DMS79 treated with DMSO at 0.1 percent for 48 hours (cell line): Measurements from ENCODE around the gene HES3.

Source experiments
- DNase-seq: peaks from one replicate; lab custom pipeline; 2025; lab: John Stamatoyannopoulos, UW

Gene HES3

DNA sequence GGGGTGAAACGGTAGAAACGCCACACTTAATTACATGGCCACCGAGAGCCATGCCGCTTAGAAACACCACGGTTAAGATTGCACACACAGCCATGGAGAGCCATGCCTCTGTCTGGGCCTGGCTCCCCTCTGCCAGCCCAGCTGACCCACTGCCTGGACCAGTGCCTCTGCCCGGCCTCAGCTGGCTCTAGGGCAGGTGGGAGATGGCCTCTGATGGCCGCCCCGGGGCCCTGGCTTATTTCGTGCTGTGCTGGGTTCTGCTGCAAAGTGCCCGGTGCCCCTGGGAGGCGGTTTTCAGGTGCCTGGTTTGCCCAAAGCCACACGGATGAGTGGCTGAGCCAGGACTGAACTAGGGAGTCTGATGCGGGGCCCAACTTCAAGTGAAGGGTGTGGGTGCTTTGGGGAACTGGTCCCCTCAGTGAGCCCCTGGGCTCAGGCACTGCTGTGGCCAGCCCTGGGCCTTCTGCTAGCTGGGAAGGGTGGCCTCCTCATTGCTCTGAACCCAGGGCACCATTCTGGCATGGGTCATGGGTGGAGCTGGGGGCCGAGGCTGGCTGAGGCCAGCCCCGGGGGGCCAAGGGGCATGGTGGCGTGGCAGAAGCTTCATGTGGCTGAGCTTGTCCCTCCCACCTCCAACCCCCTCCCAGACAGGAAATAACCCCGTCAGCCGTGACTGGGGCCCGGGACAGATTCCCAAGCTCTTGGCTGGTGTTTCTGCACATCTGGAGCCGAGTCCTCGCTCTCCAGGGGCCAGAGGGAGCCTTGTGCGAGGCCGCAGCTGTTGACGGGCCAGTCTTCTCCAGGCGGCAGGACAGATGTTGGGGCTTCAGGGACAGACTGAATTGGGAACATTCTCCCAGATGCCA, 18.8 kb downstream of the HES3 start:
- no peak for DNase-seq

DNA sequence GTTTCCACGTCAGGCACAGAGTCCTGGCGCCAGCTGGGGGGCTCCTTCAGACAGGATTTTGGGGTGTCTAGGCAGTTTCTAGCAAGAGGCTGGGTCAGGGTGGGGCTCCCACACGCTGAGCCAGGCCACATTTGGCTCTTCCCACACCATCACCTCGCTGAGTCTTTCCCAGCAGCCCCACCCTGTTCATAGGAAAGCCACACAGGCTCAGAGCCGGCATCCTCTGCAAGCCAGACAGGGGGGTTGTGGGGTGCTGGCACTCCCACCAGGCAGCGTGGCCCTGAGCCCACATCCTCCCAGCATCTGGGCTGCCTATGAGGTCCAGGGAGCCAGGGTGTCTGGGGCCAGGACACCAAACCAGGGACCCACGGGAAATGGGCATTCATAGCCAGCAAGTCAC, 19.7 kb downstream of the HES3 start:
- DNase-seq = no peak

GRCh38 chr1:6265151-6265550, 21.2 kb downstream of the HES3 start:
- DNase-seq = no peak

DNA sequence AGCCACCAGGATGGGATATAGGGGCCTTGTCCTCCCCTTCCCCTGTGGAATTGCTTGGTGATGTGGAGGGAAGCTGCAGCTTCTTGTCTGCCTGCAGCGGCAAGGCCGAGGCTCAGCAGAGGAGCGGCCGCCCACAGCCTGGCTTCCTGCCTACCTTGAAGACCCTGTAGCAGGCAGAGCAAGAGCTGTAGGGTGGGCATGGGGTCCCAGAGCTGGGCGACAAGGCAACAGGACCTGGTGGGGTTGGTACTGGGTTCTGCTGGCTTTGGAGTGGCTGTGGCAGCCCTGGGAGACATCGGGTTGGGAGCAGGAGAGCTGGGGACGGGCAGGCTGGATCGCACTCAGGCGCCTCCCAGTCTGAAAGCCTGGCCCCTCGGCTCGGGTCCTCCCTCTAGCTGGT, 22.7 kb downstream of the HES3 start:
- DNase-seq = no peak

DNA sequence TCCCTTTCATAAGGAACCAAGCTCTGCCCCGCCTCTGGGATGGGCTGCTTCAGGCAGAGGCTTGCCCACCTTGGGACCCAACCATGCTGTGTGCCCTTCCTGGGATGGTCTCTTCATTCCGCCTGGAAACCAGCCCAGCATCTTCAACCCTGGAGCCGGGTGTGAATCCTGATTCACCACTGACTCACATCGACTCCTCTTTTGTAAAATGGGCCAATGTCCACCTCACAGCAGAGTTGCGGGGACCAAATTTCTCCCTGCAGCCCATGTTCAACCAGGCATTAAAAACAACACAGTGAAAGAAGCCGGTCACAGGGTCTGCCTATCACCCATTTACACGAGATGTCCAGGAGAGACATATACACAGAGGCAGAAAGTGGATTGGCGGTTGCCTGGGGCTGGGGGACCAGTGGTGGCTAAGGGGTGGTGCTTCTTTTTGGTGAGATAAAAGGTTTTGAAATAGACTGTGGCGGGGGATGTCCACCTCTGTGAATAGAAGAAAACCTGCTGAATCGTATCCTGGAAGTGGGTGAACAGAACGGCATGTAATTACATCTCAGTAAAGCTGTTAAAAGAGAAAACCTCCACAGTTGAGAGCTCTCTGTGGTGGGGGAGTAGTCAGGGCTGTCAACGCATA, 23.8 kb downstream of the HES3 start:
- DNase-seq = no peak

- no peak for DNase-seq
Measured at GRCh38 chr1:6268415-6268814, 24.4 kb downstream of the HES3 start.

GRCh38 chr1:6269296-6269695, 25.3 kb downstream of the HES3 start:
- no peak for DNase-seq

GRCh38 chr1:6269720-6270400, 25.9 kb downstream of the HES3 start:
- DNase-seq = no peak

- no peak for DNase-seq
Measured at GRCh38 chr1:6270401-6270800, 26.4 kb downstream of the HES3 start.

- no peak for DNase-seq
Measured at GRCh38 chr1:6271006-6271405, 27.0 kb downstream of the HES3 start.

DNA sequence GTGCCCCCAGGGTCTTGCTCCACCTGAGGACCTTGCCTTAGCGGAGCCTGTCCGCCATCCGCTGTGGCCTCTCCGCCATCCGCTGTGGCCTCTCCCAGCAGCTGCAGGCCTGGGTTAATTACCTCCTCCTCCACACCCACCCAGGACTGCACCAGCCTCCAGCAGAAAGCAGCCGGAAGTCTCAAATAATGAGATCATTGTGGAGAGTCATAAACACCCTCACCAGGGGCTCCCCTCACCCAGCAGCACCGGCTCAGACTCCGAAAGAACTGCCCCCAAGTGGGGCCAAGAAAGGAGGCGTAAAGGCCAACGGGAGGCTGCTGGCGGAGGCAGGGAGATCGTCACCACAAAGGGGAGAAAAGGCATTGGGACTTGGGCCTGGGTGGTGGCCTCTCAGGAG, 27.6 kb downstream of the HES3 start:
- no peak for DNase-seq

GRCh38 chr1:6272452-6272851, 28.5 kb downstream of the HES3 start:
- DNase-seq = no peak

- DNase-seq = no peak
Measured at GRCh38 chr1:6272868-6273267, 28.9 kb downstream of the HES3 start.

GRCh38 chr1:6273380-6273891, 29.5 kb downstream of the HES3 start:
- DNase-seq = no peak

- no peak for DNase-seq
Measured at GRCh38 chr1:6274102-6274501, 30.1 kb downstream of the HES3 start.

GRCh38 chr1:6274622-6275139, 30.7 kb downstream of the HES3 start:
- no peak for DNase-seq

DNA sequence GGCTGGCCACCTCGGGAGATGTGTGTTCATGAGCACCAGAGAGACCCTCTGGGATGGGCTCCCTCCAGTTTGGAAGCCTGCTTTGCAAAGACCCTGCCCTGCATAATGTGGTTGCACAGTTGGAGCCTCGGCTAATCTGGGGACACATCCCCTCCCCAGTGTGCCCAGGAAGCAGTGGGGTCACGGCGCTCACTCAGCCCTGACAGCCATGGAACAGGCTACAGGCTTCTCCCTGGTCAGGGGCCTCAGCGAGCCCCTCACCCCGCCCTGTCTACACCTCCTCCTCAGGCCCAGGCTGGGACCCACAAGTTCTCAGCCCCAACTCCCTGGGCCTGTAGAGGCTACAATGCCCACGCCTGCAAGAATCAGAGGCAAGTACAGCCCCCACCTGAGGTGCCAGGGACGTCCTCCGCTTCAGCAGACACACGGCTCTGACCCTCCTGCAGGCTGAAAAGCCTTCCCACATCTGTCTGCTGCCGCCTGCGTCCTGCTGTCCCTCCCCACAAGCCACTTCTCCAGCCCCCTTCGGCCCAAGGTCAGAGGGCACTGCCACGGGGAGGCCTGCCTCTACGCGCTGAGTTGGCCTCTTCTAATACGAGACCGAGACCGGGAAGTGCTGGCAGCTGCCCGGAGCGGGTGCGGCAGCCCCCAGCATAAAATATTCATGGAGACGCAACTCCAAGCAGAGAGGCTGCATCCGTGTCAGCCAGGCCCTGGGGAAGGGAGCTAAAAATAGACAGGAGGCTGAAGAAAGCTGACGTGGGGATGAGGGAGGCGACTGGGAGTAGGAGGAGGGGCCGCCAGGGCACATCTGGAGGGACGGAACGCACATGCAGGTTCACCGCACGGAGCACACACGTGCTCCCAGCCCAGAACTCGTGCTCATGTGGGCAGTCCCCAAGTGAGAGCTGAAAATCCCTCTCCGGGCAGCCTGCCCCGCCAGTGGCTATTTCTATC, 32.1 kb downstream of the HES3 start:
- no peak for DNase-seq

DNA sequence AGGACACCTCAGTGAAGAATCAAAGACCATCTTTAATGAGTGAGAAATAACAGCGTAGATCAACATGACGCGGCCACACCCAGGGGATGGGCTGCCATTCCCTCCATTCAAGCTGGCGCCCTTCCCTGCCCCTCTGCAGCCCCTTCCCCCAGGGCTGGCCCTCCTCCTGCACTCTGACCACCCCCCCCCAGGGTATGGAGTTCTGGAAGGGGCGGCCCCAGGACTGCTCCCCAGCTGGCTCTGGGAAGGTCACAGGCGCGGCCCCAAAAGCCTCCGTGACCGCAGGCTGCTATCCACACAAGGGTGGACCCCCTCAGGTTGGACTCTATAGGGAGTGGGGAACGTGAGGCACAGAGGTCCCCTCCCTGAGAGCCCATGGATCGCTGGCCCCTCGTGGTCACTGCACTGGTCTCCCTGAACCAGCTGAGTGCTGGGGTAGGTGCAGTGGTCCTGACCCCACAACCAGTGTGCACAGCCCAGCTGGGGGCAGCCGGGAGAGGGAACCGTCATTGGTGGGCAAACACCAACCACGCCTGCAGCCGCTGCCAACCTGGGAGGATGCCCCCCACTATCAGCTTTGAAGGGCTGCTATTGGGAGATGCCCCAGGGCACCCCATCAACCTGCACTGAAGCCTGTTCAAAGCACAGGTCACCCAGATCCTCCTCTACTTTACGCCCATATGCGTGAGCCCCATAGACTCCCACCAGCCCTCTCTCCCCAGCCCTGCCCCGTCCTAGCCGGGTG, 33.0 kb downstream of the HES3 start:
- no peak for DNase-seq

DNA sequence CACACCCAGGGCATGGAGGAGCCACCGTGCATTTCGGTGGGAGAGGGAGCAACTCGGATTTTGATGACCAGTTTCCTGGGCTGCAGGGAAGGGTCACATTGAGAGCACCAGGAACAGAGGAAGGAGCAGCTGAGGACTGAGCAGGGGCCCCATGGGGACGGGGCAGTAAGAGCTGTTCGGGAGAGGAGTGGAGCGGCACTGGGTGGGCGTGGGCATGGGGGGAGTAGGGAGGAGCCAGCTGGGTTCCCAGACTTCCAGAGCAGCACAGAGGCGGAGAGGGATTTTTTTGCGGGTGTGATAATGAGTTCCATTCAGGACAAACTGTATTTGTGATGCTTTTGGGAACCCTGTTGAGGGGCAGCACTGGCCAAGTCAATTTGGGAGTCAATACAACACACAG, 34.3 kb downstream of the HES3 start:
- no peak for DNase-seq

- no peak for DNase-seq
Measured at GRCh38 chr1:6279066-6279465, 35.1 kb downstream of the HES3 start.
